GM10248 (cell line): Measurements from ENCODE around the gene TULP1.

Experiments
- CTCF ChIA-PET: fragments of 300-600 bp; sonication (Branson Sonifier 250); formaldehyde crosslinking; extraction: SDS; loops from one replicate; lab custom pipeline; 2021; ENCODE audit warnings: antibody characterized with exemption; lab: Yijun Ruan, JAX
- POLR2A ChIA-PET: fragments of 350-650 bp; sonication (Branson Sonifier 250); formaldehyde crosslinking; extraction: SDS; loops from one replicate; lab custom pipeline; 2020; ENCODE audit warnings: antibody characterized with exemption; lab: Yijun Ruan, JAX
- DNase-seq: peaks from one replicate; pipeline ENCODE4 v3.0.0; 2012; ENCODE audit errors: extremely low spot score
- CTCF ChIP-seq: IDR thresholded peaks from 2 replicates; pipeline ENCODE4 v1.5.1; 2012; ENCODE audit warnings: mild to moderate bottlenecking, low read depth; ENCODE audit errors: extremely low read depth, missing control alignments, control extremely low read depth

The TULP1 gene

GRCh38 chr6:35477551-35478179, 35.0 kb downstream of the TULP1 start:
- no peak for TF ChIP-seq CTCF
- DNase-seq, result no peak
- CTCF ChIA-PET, result interaction anchor here (0.7 to 1.7 kb wide), 4 partner anchors 10 to 463 kb away, joined by 3 to 5 read pairs (median 3); partner anchors contain the start of gene RPL10A
- POLR2A ChIA-PET, result interaction anchor here (0.7 to 1.6 kb wide), 3 partner anchors 9 to 448 kb away, joined by 3 to 5 read pairs (median 4); partner anchors contain the start of gene RPL10A

GRCh38 chr6:35477028-35477427, 35.7 kb downstream of the TULP1 start:
- ChIA-PET CTCF (interaction anchor here (1.3 to 1.7 kb wide), 2 partner anchors 9 to 27 kb away, joined by 3 to 5 read pairs; partner anchors contain the start of gene RPL10A), POLR2A (interaction anchor here (0.7 to 1.6 kb wide), 2 partner anchors 15 to 447 kb away, joined by 3 to 5 read pairs; no protein-coding TSS in a partner anchor)
- no peak for TF ChIP-seq CTCF
- no peak for DNase-seq

GRCh38 chr6:35476004-35476403, 36.7 kb downstream of the TULP1 start:
- POLR2A ChIA-PET, result interaction anchor here (0.6 to 1.0 kb wide), 2 partner anchors 135 to 180 kb away, joined by 3 to 10 read pairs; no protein-coding TSS in a partner anchor
- CTCF ChIA-PET, result interaction anchor here (1.3 kb wide), 1 partner anchor 133 kb away, joined by 3 read pairs; no protein-coding TSS in a partner anchor
- DNase-seq, result no peak
- no peak for TF ChIP-seq CTCF

- DNase-seq, result no peak
- CTCF ChIA-PET, result interaction anchor here (1.3 kb wide), 1 partner anchor 133 kb away, joined by 3 read pairs; no protein-coding TSS in a partner anchor
- TF ChIP-seq CTCF, result no peak
- POLR2A ChIA-PET, result interaction anchor here (0.6 to 1.0 kb wide), 2 partner anchors 135 to 180 kb away, joined by 3 to 10 read pairs; no protein-coding TSS in a partner anchor
These were observed 37.1 kb downstream of the TULP1 start for GRCh38 chr6:35475573-35475972.

GRCh38 chr6:35474942-35475570, 37.6 kb downstream of the TULP1 start:
- DNase-seq, result no peak
- CTCF ChIA-PET, result no interaction called here

More at GRCh38 chr6:35474942-35475570, 37.6 kb downstream of the TULP1 start:
- POLR2A ChIA-PET, result interaction anchor here (0.6 to 1.0 kb wide), 2 partner anchors 135 to 179 kb away, joined by 3 to 10 read pairs; no protein-coding TSS in a partner anchor
- no peak for TF ChIP-seq CTCF
